Measurements from ENCODE around the gene DHDH.

The DHDH gene

DNA sequence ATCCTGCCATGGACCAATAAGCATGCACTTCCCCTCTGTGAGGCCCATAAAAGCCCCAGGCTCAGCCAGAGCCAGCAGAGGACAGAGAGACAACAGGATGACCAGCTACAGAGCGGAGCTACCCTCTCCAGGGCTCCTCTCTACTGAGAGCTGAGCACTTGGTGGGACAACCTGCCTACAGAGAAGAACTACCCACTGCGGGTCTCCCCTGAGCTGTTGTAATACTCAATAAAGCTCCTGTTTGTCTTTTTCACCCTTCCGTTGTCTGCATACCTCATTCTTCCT is 13.7 kb downstream of the DHDH start:
- no peak overlapping the region for H3K4me3 ChIP-seq (ENCODE audit: low read length)
- no peak overlapping the region for H3K27ac ChIP-seq (ENCODE audit: low read length)
- no peak for DNase-seq (ENCODE audit: low read depth, low spot score)
- no peaks in the 10 kb centered on the region for H3K36me3 ChIP-seq (ENCODE audit: control insufficient read depth, insufficient read depth, low read length)
- H3K27me3 ChIP-seq (ENCODE audit: control insufficient read depth, insufficient read depth, low read length): no peaks in the 10 kb centered on the region
- H3K9me3 ChIP-seq (ENCODE audit: control insufficient read depth, insufficient read depth, low read length): no peaks in the 10 kb centered on the region
- no peaks in the 10 kb centered on the region for H3K4me1 ChIP-seq (ENCODE audit: control insufficient read depth, insufficient read depth, low read length)
- no CpG with 5 or more reads among the region's 3 CpGs for WGBS (ENCODE audit: insufficient coverage, insufficient read length)

DNA sequence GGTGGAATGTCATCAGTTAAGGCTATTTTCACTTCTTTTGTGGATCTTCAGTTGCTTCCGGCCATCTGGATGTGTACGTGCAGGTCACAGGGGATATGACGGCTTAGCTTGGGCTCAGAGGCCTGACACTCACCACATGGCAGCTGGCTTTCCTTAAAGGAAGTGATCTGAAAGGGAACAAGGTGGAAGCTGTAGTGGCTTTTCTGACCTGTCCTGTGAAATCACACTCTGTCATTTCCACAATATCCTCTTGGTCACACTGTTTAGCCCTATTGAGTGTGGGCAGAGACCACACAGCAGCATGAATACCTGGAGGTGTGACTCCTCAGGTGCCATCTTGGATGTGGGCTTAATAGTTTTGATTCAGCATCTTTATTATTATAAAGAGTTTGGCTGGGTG is 16.7 kb downstream of the DHDH start:
- Histone ChIP-seq H3K4me3 (ENCODE audit: low read length) (no peak overlapping the region), H3K36me3 (ENCODE audit: control insufficient read depth, insufficient read depth, low read length) (no peaks in the 10 kb centered on the region), H3K4me1 (ENCODE audit: control insufficient read depth, insufficient read depth, low read length) (no peaks in the 10 kb centered on the region), H3K27ac (ENCODE audit: low read length) (no peak overlapping the region), H3K9me3 (ENCODE audit: control insufficient read depth, insufficient read depth, low read length) (no peaks in the 10 kb centered on the region), H3K27me3 (ENCODE audit: control insufficient read depth, insufficient read depth, low read length) (no peaks in the 10 kb centered on the region)
- DNase-seq (ENCODE audit: low read depth, low spot score): no peak
- WGBS (ENCODE audit: insufficient coverage, insufficient read length): no CpG with 5 or more reads among the region's 3 CpGs

DNA sequence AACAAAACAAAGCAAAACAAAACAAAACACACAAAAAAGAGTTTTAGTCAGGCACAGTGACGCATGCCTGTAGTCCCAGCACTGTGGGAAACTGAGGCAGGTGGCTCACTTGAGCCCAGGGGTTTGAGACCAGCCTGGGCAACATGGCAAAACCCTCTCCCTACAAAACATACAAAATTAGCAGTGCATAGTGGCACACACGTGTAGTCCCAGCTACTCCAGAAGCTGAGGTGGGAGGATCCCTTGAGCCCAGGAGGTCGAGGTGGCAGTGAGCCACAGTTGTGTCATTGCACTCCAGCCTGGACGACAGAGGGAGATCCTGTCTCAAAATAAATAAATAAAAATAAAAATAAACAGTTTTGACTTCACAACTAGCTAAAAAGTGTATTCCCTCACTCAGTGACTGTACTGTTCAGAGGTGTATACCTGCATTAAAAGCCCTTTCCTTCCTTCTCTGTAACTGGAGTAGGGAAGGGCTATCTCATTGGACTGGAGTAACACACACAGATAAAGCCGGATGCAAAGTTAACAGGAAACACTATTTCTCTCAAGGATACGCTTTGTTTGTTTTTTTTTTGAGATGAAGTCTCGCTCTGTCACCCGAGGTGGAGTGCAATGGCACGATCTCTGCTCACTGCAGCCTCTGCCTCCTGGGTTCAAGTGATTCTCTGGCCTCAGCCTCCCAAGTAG is 17.5 kb downstream of the DHDH start:
- H3K36me3 ChIP-seq (ENCODE audit: control insufficient read depth, insufficient read depth, low read length): no peaks in the 10 kb centered on the region
- WGBS (ENCODE audit: insufficient coverage, insufficient read length): no CpG with 5 or more reads among the region's 9 CpGs
- no peak overlapping the region for H3K4me3 ChIP-seq (ENCODE audit: low read length)
- no peak overlapping the region for H3K27ac ChIP-seq (ENCODE audit: low read length)
- no peaks in the 10 kb centered on the region for H3K27me3 ChIP-seq (ENCODE audit: control insufficient read depth, insufficient read depth, low read length)
- H3K4me1 ChIP-seq (ENCODE audit: control insufficient read depth, insufficient read depth, low read length): no peaks in the 10 kb centered on the region
- no peaks in the 10 kb centered on the region for H3K9me3 ChIP-seq (ENCODE audit: control insufficient read depth, insufficient read depth, low read length)
- no peak for DNase-seq (ENCODE audit: low read depth, low spot score)

DNA sequence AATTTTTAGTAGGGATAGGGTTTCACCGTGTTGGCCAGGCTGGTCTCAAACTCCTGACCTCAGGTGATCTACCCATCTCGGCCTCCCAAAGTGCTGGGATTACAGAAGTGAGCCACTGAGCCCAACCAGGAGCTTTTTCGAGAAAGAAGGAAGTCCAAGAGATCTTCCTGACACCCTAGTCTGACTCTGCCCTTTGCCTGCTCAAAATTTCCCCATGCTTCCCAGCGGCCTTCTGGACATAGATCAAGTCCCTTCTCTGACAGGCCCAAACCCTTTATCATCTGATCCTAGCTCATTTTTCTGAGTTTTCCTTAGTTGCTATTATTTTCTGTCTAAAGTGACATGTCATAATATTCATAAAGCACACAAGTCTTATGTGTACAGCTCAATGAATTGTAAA is 19.6 kb downstream of the DHDH start:
- Histone ChIP-seq H3K36me3 (ENCODE audit: control insufficient read depth, insufficient read depth, low read length) (peaks cover 10% of the 10 kb centered on the region; the same call in 1 of the 2 replicates), H3K9me3 (ENCODE audit: control insufficient read depth, insufficient read depth, low read length) (no peaks in the 10 kb centered on the region), H3K4me1 (ENCODE audit: control insufficient read depth, insufficient read depth, low read length) (no peaks in the 10 kb centered on the region; the same call in 1 of the 2 replicates), H3K27me3 (ENCODE audit: control insufficient read depth, insufficient read depth, low read length) (no peaks in the 10 kb centered on the region), H3K4me3 (ENCODE audit: low read length) (no peak overlapping the region), H3K27ac (ENCODE audit: low read length) (no peak overlapping the region)
- no peak for DNase-seq (ENCODE audit: low read depth, low spot score)
- WGBS (ENCODE audit: insufficient coverage, insufficient read length): no CpG with 5 or more reads among the region's 4 CpGs

DNA sequence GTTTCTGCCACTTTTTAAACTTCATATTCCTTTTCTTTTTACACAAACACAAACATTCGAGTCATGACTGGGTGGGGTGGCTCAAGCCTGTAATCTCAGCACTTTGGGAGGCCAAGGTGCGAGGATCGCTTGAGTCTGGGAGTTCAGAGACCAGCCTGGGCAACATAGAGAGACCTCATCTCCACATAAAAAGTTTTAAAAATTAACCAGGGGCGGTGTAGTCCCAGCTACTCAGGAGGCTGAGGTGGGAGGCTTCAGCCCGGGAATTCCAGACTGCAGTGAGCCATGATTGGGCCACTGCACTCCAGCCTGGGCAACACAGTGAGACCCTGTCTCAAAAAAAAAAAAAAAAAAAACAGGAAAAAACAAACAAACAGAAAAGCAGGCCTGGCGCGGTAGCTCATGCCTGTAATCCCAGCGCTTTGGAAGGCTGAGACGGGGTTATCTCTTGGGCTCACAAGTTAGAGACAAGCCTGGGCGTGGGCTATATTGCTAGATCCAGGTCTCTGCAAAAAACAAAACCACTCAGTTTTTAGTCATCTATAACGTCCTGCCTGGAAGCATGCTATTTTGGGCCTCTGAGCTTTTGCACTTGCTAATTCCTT is 20.6 kb downstream of the DHDH start:
- no peak for DNase-seq (ENCODE audit: low read depth, low spot score)
- H3K27me3 ChIP-seq (ENCODE audit: control insufficient read depth, insufficient read depth, low read length): no peaks in the 10 kb centered on the region
- peaks cover 10% of the 10 kb centered on the region; the same call in 1 of the 2 replicates for H3K36me3 ChIP-seq (ENCODE audit: control insufficient read depth, insufficient read depth, low read length)
- no CpG with 5 or more reads among the region's 11 CpGs for WGBS (ENCODE audit: insufficient coverage, insufficient read length)
- H3K27ac ChIP-seq (ENCODE audit: low read length): no peak overlapping the region
- H3K4me3 ChIP-seq (ENCODE audit: low read length): peak overlapping the region; percentile 83; the same call in 1 of the 2 replicates
- H3K4me1 ChIP-seq (ENCODE audit: control insufficient read depth, insufficient read depth, low read length): no peaks in the 10 kb centered on the region; the same call in 1 of the 2 replicates
- H3K9me3 ChIP-seq (ENCODE audit: control insufficient read depth, insufficient read depth, low read length): no peaks in the 10 kb centered on the region

DNA sequence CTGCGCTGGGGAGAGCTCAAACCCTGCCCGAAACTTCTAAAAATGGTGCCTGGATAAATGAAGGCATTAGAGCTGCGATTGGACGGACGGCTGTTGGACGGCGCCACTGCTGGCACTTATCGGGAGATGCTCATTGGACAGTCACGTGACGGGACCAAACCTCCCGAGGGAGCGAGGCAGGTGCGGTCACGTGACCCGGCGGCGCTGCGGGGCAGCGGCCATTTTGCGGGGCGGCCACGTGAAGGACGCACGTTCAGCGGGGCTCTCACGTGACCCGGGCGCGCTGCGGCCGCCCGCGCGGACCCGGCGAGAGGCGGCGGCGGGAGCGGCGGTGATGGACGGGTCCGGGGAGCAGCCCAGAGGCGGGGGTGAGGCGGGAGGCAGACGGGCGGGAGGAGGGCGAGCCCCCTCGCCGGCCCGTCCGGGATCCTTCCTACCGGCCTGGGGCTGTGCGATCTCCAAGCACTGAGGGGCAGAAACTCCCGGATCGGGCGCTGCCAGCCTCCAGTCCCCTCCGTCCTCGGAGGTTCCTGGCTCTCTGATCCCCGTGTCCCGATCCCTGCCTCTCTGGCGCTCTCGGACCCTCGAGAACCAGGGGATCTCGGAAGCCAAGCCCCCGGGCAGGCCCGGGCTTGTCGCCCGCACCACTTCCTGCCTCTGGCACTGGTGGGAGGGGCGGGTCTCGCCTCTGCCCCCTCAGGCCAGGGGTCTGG is 21.3 kb downstream of the DHDH start, which contains the start of gene BAX:
Gene BAX, plus strand, starts transcription at position 281 of the 713 bp plus-strand sequence. Its CDS starts 54 bp downstream, at position 335.
- DNase-seq (ENCODE audit: low read depth, low spot score): peak; percentile 94
- H3K4me1 ChIP-seq (ENCODE audit: control insufficient read depth, insufficient read depth, low read length): no peaks in the 10 kb centered on the region; the same call in 1 of the 2 replicates
- H3K36me3 ChIP-seq (ENCODE audit: control insufficient read depth, insufficient read depth, low read length): peaks cover 10% of the 10 kb centered on the region; the same call in 1 of the 2 replicates
- H3K4me3 ChIP-seq (ENCODE audit: low read length): peak within 1 kb of the TSS; percentile 83
- no CpG with 5 or more reads among the region's 71 CpGs for WGBS (ENCODE audit: insufficient coverage, insufficient read length)
- no peak within 1 kb of the TSS for H3K27ac ChIP-seq (ENCODE audit: low read length)
- no peaks in the 10 kb centered on the region for H3K9me3 ChIP-seq (ENCODE audit: control insufficient read depth, insufficient read depth, low read length)
- no peaks in the 10 kb centered on the region for H3K27me3 ChIP-seq (ENCODE audit: control insufficient read depth, insufficient read depth, low read length)

DNA sequence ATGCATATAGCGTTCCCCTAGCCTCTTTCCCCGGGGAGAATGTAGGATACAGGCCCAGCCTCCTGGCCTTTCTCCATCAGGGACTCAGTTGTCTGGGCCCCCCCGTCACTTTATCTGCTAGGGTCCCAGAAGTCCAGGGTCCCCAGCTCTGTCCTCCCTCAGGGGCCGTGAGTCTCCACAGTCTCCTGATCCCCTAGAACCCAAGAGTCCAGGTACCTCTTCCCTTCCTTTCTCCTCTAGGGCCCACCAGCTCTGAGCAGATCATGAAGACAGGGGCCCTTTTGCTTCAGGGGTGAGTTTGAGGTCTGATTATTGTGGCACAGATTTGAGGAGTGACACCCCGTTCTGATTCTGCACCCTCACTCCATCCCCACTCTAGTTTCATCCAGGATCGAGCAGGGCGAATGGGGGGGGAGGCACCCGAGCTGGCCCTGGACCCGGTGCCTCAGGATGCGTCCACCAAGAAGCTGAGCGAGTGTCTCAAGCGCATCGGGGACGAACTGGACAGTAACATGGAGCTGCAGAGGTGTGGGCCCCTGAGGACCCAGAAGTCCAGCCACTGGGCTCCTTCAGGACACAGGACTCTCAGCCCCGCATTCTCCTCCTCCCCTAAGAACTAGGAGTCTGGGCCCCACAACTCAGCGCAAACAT is 21.9 kb downstream of the DHDH start:
- Histone ChIP-seq H3K4me3 (ENCODE audit: low read length) (peak overlapping the region; percentile 83; the same call in 1 of the 2 replicates), H3K27ac (ENCODE audit: low read length) (no peak overlapping the region), H3K27me3 (ENCODE audit: control insufficient read depth, insufficient read depth, low read length) (no peaks in the 10 kb centered on the region), H3K4me1 (ENCODE audit: control insufficient read depth, insufficient read depth, low read length) (no peaks in the 10 kb centered on the region; the same call in 1 of the 2 replicates), H3K36me3 (ENCODE audit: control insufficient read depth, insufficient read depth, low read length) (peaks cover 10% of the 10 kb centered on the region; the same call in 1 of the 2 replicates), H3K9me3 (ENCODE audit: control insufficient read depth, insufficient read depth, low read length) (no peaks in the 10 kb centered on the region)
- DNase-seq (ENCODE audit: low read depth, low spot score): no peak
- no CpG with 5 or more reads among the region's 16 CpGs for WGBS (ENCODE audit: insufficient coverage, insufficient read length)

DNA sequence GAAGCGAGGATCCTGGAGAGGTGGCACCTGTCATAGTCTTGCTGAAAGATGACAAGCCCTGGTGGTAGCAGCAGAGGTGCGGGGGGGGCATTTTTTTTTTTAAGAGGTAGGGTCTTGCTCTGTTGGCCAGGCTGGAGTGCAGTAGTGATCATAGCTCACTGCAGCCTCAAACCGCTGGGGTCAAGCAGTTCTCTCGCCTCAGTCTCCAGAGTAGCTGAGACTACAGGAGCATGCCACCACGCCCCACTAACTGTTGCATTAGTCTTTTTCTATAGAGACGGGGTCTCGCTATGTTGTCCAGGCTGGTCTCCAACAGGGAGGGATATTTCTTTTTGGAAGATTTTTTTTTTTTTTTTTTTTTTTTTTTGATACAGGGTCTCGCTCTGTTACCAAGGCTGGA is 24.5 kb downstream of the DHDH start:
- WGBS (ENCODE audit: insufficient coverage, insufficient read length): no CpG with 5 or more reads among the region's 8 CpGs
- H3K4me3 ChIP-seq (ENCODE audit: low read length): no peak overlapping the region
- peaks cover 4% of the 10 kb centered on the region for H3K4me1 ChIP-seq (ENCODE audit: control insufficient read depth, insufficient read depth, low read length)
- H3K27me3 ChIP-seq (ENCODE audit: control insufficient read depth, insufficient read depth, low read length): no peaks in the 10 kb centered on the region
- DNase-seq (ENCODE audit: low read depth, low spot score): no peak
- H3K27ac ChIP-seq (ENCODE audit: low read length): no peak overlapping the region
- H3K9me3 ChIP-seq (ENCODE audit: control insufficient read depth, insufficient read depth, low read length): no peaks in the 10 kb centered on the region
- peaks cover 15% of the 10 kb centered on the region for H3K36me3 ChIP-seq (ENCODE audit: control insufficient read depth, insufficient read depth, low read length)

DNA sequence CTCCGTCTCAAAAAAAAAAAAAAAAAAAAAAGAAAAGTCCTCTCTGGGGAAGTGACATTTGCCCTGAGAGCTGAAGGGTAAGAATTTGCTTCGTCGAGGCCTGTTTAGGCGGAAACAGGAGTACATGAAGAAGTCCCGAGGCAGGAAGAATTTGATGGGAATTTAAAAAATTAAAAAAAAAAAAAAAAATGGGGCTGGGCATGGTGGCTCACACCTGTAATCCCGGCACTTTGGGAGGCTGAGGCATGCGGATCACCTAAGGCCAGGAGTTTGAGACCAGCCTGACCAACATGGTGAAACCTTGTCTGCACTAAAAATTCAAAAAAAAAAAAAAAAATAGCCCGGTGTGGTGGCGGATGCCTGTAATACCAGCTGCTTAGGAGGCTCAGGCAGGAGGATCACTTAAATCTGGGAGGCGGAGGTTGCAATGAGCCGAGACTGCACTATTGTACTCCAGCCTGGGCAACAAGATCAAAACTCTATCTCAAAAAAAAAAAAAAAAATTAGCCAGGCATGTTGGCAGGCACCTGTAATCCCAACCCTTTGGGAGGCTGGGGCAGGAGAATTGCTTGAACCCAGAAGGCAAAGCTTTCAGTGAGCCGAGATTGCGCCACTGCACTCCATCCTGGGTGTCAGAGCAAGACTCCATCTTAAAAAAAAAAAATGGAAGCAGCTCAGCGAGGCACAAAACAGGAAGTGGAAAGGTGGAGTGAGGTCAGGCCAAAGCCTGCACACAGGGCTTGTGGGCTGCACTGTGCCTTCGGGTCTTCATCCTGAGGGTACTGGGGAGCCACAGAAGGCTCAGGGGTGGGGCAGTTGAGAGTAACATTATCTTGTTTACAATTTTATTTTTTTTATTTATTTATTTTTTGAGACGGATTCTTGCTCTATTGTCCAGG is 26.1 kb downstream of the DHDH start:
- no peaks in the 10 kb centered on the region for H3K9me3 ChIP-seq (ENCODE audit: control insufficient read depth, insufficient read depth, low read length)
- no peak overlapping the region for H3K27ac ChIP-seq (ENCODE audit: low read length)
- WGBS (ENCODE audit: insufficient coverage, insufficient read length): 90% methylated on average over 2 of the region's 16 CpGs

More for the DNA sequence above, 26.1 kb downstream of the DHDH start:
- no peak for DNase-seq (ENCODE audit: low read depth, low spot score)
- H3K27me3 ChIP-seq (ENCODE audit: control insufficient read depth, insufficient read depth, low read length): no peaks in the 10 kb centered on the region
- no peak overlapping the region for H3K4me3 ChIP-seq (ENCODE audit: low read length)
- H3K4me1 ChIP-seq (ENCODE audit: control insufficient read depth, insufficient read depth, low read length): peaks cover 6% of the 10 kb centered on the region
- H3K36me3 ChIP-seq (ENCODE audit: control insufficient read depth, insufficient read depth, low read length): peaks cover 15% of the 10 kb centered on the region

Data from iPS DF 6.9 (cell line).